GM21381 (cell line): Measurements from ENCODE around the gene RASSF1.
A peak's percentile ranks its signal among the peaks of the same experiment; 100 is the strongest.
"Not testable (repeated sequence)": the region's sequence is repeated elsewhere in the genome, so short reads cannot be mapped to it uniquely, and the experiment has no call there.

ENCODE experiments used
- ATAC-seq: cut with Tn5 transposase; IDR thresholded peaks from one replicate; pipeline ENCODE4 v1.9.1; 2021; ENCODE audit warnings: mild to moderate bottlenecking, moderate library complexity; ENCODE audit not compliant: unreplicated experiment

Gene RASSF1

DNA sequence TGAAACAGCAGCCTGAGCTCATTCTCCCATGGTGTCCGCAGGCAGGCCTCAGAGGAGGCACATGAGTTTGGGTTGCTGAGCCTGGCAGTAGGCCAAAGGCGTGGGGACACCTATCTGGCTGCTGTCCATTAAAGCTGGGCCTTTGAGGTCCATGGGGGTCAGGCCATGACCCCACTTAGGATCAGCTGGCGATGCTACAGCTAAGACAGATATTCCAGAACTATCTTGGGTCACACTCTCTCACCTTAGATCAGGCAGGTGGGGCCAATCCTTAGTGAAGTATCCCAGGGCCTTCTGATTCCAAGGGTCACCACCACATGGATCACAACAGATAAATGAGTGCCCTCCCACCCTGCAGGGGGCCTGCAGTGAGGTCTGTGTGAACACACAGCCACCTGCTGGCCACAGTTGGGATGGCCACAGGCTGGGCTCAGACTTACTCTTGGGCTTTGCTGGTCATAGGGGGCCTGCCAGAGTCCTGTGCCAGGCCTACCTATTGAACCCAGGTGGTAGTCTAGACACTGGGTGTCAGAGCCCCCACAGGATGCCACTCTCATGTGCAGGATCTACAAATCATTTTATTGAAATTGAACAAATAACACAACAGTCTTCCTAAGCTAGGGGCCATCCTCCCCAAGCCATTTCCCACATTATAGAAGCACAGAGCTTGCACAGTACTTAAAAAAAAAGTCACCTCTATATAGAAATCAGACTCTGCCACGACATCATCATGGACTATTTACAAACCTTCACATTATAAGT, 16.1 kb downstream of the RASSF1 start:
- ATAC-seq, result no peak

DNA sequence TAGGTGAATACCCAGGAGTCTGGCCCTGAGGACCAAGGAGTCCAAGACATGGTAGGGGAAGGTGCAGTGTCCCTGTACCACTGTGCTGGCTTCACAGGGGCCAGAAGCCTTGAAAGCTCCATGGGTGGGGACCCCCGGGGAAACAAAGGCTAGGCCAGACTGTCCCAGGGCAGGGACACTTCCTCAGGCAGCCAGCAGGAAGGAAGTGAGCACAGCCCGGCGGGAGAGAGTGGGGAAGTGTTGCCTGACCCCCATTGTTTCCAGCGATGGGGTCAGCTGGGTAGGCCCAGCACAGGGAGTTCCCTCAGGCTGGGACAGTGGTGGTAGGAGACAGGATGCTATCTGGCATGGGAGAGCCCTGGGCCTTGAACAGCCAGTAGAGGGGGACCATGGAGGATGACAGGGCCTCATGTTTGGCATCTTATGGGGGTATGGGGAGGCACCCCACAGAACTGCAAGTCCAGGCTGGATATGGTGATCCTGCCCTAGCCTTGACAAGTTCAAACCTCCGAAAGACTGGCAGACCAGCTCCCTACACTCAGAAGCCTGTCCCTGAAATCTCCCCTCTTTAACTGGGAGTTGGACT, 16.9 kb downstream of the RASSF1 start:
- ATAC-seq, result no peak

DNA sequence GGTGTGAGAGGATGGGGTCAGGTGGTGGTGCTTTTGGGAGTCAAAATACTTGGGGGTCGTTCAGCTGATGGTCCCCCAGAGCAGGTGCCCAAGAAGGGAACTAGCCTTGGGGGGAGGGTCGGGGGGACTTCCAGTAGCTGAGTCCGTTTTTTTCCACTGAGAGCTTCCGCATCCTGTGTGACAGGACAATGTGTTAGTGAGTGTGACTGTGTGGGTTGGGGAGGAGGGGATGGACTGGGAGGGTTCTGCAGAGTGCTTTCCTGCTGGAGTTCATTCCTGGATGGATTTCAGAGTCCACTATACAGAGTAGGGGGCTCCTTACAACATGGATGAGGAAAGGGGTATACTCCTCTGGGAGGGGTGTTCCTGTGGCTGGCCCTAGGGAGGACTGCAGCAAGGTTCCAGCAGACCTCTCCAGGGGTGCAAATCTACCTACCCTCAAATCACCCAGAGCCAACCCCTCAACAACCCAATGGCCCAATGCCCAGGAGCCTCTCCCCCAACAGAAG, 17.5 kb downstream of the RASSF1 start:
- no peak for ATAC-seq

DNA sequence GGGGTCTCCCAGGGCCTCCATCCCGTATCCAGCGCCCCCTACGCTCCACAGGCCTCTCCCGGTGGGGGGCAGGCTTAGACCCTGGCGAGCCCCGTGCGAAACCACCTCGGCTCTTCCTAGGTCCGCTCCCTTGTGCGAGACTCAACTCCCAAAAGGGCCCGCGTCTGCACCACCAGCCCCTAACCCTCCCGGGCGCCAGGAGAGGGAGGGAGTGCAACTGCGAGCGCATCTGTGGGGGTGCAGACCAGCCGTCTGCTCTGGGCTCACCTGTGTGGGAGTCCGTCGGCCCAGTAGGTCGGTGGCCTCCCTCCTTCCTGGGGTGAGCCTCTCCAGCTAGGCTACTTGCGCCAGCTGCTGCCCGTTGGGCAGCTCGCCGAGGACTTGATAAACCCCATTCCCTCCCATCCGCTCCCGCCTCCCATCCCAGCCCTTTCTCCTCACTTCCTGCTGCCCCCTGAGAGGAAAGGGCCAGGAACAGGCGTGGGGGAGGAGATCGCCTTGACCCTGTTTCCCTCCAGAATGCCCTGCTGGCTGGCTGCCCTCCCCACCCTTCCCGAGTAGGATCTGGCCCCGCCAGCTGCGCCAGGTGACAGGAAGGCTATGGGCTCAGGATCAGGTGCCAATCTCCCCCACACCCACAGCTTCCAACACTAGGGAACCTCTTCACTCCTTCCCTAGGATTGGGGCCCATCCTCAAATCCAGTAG, 18.1 kb downstream of the RASSF1 start, which contains the start of gene HYAL2:
HYAL2 (minus strand) TSS at position 360 of the 706 bp plus-strand sequence. CDS start 2,256 bp downstream, outside the sequence.
- ATAC-seq, result no peak

DNA sequence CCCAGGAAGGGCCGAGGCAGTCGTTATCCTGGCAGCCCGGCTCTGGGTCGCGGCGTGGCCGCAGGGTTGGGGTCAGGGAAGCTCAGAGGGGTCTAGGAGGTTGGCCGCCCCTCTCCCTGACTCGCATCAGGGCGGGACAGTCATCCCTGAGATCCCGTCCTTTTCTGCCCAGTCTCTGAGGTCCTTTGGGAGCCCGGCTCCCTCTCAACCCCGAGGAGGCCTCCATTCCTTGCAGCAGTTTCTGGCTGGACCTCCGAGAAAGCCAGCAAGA, 18.6 kb downstream of the RASSF1 start:
- ATAC-seq, result no peak

DNA sequence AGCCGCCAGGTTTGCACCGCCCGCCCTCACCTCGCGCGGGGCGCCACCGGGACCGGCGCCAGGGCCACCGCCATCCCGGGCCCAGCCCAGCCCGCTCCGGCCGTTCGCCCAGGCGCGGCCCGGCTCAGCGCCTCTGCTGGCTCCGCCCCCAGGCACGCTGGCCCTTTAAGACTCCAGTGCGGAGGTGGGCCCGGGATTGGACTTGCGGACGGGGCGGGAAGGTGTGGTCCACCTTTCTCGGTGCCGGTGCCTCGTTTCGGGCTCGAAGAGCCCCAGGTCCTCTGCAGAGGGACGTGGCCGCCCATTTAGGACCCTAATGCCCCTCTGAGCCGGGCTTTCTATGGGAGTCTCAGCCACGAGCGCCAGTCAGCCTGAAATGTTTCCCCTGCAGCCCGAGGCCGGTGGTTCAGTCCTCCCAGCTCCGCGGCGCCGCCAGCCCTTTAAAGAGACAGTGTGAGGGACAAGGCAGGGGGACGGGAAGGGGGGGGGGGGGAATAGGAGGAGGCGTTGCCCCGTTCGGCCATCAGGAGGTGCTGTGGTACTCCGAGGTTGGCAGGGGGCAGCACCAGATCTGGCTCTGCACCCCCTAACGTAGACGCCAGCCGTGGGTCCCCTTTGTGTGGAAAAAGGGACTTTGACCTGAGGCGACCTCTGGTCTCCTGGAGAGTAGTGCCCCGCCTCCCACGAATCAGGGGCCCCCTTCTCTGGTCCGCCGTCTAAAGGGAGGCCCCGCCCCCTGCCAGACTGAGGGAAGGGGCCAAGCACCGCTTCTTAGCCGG, 19.1 kb downstream of the RASSF1 start:
- peak; percentile 75 for ATAC-seq

DNA sequence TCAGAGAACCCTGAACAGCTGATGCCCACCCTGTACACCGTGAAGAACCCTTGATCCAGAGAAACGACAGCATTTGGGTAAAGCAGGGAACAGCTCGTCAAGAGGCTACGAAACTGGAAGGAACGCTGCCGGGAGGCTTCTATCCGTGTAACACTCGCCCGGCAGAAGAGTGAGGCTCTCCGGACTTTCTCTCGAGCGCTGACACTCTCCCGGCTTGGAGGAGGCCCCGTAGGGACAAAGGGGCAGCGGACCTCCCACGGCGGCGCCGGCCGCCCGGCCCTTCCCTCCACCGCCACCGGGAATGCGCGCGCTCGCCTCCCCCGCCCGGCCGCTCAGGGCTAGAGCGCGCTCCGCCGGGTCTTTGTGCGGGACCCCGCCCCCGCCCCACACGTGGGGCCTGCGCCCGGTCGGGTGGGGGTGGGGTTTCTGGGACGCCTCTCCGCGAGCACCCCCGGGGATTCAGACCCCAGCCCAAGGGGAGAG, 19.7 kb downstream of the RASSF1 start:
- peak; percentile 46 for ATAC-seq

DNA sequence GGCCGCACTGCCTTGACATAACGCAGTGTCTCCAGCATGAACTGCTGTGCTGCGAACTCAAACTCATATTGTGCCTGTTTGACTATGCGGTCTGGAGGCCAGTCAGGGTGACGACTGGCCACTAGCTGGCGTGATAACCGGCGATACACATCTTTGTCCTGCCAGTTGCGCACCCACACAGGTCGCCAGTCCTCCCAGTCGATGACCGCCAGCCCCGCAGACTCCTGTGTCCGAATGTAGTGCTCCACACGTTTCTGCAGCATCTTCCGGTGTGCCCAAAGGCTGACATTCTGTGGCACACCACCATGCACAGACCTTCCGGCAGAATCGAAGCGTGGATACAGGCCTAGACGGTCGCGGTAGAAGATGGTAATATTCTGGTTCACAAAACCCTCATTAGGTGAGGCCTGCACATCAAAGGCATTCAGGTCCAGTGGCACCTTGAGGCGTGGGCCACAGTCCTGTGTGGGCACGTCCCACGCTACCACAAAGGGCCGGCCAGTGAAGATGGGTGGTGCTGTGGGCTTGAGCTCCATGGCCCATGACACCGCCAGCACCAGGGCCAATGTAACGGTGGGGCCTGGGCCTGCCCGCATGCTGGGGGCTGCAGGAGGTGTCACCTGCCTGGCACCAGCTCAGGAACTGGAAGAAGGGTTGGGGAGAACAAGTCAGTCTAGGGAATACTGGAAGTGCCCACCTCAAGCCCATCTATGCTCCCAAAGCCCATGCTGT, 20.6 kb downstream of the RASSF1 start:
- ATAC-seq, result no peak

DNA sequence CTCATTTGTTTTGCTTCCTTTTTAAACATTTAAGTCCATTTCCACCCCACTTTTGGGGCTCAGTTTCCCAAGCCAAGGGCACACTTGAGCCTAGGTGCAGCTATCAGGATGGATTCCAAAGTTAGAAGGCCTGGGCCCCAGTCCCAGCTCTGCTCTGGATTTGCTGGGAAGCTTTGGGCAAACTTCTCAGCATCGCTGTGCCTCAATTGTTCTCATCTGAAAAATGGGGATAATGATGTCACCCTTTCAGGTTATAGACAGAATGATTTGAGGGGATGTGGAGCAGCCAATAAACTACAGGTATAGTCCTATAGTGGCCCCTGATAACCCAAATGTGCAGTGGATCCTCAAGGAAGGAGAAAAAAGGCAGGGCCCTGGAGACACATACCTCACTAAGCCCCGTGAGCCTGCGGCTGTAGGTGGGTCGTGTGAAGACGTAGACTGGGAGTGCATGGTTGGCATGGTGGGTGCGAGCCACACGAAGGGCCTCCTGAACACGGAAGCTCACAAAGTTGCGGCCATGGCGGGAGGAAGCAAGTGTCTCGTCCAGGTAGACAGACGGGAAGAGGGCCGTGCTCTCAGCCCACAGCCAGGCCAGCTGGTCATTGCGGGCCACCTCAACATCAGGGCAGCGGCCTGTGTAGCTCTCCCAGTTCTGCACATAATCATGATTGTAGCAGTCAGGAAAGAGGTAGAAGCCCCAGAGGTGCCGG, 21.3 kb downstream of the RASSF1 start:
- no peak for ATAC-seq

DNA sequence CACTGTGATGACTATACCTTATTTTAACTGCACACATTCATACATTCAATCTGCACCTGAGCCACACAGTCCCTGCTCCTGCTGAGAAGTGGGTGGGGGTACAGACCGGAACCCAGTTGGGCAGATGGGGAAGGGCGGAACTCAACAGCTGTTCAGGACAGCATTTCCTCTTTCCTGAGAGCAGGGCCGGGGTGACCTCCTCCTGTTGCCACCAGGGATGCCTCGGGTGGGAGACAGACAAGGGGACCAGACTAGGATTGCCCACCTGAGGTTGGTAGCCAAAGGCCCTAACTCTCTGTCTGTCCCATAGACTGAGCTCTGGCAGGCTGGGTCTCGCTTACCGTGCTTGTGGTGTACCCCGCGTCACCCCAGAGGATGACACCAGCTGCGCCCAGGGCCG, 22.0 kb downstream of the RASSF1 start:
- ATAC-seq, result no peak

DNA sequence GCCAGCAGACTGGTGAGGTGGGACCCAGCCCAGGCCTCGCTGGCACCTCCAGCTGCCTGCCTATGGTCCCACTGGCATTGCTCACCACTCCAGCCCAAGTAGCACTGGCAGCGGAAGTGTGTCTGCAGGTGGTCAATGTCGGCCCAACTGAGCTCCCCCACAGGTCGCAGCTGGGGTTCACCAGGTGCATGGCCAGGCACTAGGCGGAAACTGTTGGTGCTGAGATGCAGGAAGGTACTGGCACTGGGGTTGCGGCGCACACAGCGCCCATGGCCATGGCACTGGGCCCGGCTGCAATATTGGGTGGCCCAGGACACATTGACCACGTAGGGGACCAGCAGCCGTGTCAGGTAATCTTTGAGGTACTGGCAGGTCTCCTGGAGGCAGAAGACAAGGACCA, 22.5 kb downstream of the RASSF1 start:
- no peak for ATAC-seq

DNA sequence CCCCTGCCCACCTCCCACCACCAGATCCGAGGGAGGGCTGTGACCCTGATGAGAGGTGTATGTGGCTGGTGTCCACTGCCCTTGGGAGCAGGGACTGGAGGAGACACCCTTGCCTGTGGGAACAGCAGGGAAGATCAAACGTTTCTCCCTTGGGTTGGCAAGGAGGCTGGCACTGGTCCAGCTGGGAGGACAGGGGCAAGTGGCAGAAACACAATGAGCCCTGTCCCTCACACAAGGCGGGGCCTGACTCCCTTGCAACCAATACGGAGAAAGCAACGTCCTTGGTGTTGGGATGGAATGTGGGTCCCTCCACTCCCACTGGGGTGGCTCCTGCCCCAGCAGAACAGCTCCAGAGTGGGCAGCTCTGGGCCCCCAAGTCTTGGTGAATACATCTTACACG, 23.3 kb downstream of the RASSF1 start:
- no peak for ATAC-seq

DNA sequence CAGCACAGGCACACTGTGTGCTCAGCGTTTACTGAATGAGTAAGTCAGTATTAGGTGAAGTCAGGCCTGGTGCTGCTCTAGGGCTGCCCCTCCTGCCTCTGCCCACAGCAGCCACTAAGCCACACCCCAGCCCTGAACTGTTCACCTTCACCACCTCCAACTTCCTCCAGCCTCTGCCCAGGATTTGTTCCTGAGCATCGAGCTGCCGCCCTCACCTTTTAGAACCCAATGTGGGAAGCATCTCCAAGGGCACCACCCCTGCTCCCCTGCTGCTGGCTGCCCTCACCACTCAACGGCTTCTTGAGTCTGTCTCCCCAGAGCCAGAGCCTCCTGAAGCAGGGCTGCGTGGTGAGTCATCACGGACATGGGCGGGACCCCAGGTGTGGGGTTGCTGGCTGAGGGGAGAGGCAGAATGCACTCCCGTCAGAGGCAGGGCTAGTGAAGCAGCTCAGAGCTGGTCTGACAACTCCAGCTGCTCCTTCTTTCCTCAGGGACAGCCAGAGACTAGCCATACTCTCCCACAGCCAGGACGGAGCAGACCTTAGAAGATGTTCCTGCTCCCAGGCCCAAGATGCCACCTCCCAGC, 23.9 kb downstream of the RASSF1 start:
- no peak for ATAC-seq

DNA sequence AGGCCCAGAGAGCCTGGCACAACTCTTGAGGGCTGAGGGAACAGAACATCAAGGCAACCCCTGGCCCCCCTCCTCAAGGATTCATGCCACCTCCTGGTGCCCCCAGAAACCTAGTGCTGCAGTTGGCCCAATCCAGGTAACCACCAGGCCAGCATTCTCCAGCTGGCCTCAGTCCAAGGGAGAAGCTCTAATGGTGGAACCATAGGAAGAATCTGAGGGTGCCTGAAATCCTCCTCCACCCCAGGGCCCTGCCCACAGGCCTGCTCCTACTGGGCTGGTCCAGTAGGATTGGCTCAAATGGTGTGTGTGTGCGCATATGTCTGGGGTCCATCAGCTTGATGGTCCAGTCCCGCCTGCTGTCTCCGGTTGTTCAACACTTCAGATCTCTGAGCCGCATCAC, 25.8 kb downstream of the RASSF1 start:
- no peak for ATAC-seq

DNA sequence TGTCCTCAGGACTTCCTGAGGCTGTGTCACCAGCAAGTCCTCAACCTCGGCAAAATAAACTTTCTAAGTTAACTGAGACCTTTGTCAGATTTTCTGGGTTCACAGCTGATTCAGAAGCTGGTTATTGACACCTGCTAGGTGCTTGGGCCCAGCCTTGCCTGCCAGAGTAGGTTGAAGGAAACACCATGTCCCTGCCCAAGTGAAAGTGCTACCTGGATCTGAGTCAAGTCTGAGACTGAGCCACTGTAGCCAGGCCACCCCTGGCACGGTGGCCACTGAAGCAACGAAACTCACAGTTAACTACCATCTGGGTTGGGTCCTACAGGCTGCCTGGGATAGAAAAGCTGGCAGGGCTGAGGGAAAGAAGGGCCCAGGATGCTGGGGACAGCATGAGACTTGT, 26.3 kb downstream of the RASSF1 start:
- ATAC-seq, result no peak

DNA sequence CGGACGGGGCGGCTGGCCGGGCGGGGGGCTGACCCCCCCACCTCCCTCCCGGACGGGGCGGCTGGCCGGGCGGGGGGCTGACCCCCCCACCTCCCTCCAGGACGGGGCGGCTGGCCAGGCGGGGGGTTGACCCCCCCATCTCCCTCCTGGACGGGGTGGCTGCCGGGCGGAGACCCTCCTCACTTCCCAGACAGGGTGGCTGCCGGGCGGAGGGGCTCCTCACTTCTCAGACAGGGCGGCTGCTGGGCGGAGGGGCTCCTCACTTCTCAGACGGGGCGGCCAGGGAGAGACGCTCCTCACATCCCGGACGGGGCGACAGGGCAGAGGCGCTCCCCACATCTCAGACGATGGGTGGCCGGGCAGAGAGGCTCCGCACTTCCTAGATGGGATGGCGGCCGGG, 28.6 kb downstream of the RASSF1 start:
- not testable (repeated sequence) for ATAC-seq

DNA sequence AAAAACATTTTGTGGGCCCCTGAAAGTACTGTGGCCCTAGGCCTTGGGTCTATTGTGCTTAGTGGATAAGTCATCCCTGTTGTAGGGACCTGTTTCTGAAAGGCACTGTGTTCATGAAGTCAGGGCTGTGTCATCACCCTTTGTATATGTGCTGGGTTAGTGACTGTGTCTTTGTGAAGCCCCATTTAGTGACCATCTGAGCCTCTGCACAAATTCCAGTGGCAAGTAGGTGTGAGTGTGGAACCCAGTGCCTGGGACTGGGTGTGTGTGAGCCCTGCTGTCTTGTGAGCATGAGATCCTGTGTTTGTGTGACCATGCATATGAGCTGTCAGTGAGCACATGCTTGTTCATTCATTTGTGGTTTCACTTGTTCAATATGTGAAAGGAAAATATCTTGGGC, 36.0 kb downstream of the RASSF1 start:
- no peak for ATAC-seq

DNA sequence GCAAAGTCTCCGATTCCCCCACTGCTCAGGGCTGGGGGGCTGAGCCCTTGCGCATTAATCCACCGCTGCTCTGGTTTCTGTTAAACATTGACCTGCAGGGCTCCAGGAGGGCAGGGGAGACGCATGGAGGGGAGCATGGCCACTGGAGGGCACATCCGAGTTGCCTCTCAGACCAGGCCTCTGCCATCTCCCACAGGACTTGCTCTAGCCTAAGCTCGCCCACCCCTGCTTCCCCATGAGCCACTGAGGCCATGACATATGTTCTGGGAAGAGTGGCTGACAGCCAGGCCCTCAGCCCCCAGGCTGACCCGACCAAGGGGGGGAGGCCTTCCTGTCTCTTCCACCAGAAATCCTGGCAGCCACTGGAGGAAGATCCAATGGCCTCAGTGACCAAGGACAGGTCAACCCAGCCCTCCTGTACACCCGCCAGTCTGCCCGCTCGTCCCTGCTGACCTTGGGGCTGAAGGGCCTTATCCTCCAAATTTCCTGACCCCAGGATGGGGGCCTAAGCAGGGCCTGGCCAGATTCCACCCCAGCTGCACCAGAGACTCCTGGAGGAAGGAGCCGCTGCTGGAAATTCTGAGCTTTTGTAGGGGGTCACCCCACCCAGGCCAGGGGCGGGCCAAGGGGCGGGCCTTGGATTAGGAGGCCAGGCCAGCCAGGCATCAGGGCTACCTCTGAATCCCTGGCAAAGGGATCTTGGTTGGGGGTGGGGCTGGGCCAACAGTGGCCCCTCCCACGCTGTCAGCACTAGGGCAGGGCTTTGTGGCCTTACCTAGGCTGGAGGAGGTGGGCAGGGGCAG, 37.4 kb downstream of the RASSF1 start, which contains the start of gene HYAL1:
HYAL1 (minus strand) TSS at position 562 of the 803 bp plus-strand sequence. CDS start 618 bp downstream, outside the sequence.
- ATAC-seq, result no peak
